GM12801 (cell line): Measurements from ENCODE around the gene NFIA.

Experiments used
- CTCF ChIP-seq: IDR thresholded peaks from one replicate; pipeline ENCODE4 v1.5.1; 2011; ENCODE audit warnings: control low read depth; ENCODE audit not compliant: insufficient read length; ENCODE audit errors: extremely low read depth

NFIA gene

DNA sequence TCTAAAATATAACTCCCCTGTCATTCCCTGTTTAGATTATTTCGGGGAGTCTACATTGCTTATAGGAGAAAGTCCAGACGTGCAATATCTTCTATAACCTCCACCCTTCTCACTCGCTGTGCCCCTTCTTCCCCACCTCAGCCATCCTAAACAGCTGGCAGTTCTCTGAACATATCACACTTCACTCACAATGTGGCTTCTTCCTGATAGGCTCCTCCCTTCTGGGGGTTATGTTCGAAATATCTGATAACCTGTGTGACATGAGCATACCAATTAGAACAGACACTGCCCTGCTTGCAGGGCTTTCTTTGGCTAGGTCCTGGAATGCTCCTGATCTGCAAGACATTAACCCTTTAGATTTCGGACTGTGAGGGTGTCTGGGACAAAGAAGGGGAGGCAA lies 274.6 kb downstream of the NFIA start:
- no peak for TF ChIP-seq CTCF

- no peak for TF ChIP-seq CTCF
Observed at GRCh38 chr1:61357539-61357938, 275.2 kb downstream of the NFIA start.

DNA sequence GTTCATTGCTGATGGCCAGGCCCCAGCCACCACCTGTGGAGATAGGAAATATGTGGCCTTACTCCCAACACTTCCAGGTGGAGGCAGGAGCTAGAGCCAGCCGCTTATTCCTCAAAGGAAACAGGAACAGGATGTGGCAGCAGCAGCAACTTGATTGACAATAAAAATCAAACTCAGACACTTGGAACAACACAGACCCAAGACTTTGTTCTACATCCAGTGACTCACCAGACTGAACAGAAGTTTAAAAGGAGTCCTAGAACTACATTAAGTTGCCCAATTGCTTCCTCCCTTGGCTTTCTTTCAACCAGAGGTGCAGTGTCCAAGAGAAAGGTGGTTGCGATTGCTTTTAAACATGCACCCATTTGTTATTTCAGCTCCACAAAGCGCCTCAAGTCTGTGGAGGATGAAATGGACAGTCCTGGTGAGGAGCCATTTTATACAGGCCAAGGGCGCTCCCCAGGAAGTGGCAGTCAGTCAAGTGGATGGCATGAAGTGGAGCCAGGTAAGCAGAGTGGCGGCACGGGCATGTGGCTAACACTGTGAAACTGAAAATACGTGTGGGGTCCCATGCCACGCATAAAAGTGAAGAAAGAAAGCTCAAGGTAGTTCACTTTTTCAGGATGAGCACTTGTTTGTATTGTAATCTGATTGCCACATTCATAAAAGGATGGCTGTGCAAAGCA lies 276.6 kb downstream of the NFIA start:
- TF ChIP-seq CTCF, result no peak

- no peak for TF ChIP-seq CTCF
Observed at GRCh38 chr1:61361931-61362330, 279.6 kb downstream of the NFIA start.

DNA sequence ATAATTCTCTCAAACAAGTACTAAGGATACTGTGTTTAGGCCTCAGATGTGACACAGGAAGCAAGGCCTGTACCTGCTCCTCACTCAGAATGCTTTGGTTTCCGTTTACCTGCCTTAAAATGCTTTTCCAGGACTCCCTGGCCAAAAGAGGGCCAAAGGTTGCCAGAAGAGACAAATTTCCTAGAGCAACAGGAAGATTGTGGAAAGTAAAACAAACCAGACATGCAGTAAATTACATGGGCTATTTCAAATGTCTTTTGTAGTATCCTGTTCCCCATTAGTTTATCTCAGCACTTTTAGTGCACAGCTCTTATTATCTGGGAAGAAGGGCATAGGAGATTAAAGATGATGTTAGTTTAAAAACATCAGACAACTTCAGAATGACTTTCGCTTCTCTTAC lies 280.0 kb downstream of the NFIA start:
- no peak for TF ChIP-seq CTCF

DNA sequence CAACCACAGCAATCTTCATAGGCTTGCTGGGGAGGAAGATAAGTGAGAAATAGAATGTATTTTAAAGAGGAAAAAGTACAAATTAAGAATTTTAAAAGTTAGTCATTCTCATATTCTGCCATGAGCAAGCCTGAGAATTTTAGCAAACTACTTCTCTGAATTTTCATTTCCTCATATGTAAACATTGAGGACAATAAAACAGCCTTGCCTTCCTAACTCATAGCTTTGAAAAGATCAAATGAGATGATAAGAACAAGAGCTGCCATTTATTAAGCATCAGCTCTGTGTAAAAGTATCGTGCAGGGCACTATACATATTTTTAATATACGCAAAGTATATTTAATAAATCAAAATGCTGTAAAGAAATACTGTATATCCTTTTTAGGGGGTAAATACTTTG lies 286.0 kb downstream of the NFIA start:
- no peak for TF ChIP-seq CTCF

DNA sequence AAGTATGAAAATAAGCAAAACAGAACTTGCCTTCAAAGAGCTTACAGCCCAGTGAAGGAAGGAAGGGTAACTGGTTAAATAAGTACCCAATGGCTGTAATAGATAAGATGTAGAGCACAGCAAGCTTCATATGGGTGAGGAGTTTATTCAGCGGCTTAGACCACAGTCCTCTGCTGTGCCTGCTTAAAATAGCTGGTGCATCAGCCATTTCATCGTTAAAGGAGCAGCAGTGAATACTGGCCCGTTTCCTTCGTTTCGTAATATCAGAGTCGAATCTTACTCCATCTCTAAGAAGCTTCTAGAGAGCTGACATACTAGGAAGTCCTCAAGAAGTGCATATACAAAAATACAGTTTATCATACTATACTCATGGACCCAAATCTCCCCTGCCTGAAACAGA lies 286.5 kb downstream of the NFIA start:
- TF ChIP-seq CTCF, result no peak
